Heart left ventricle (tissue), 13 donors: ENCODE results near the gene ZNF217.
"Not testable (repeated sequence)": the region's sequence is repeated elsewhere in the genome, so short reads cannot be mapped to it uniquely, and the experiment has no call there.

Experiments
- POLR2A ChIP-seq, 2 donors: fragments of 450-650 bp; IDR thresholded peaks; one replicate each; pipeline ENCODE4 v1.6.1; 2017; ENCODE audit warnings: antibody characterized with exemption in 2 of 2, mild to moderate bottlenecking in 2 of 2, moderate library complexity in 2 of 2
- TF ChIP-seq, protein P1 (sequence below), 12 donors: fragments of 200-600 bp; sonication (generic) in 4 of 12; IDR thresholded peaks; one replicate each; pipeline versions ENCODE4 v1.5.0 to v1.8.0; 2018 to 2022; ENCODE audit warnings: antibody characterized with exemption in 12 of 12, mild to moderate bottlenecking in 5 of 12
- donor health status: ischemic (EF 13 %, LVEDD 7.1; RV severe dilation, severe dysfunction).
- donor health status: DM: no; HTN: yes; CAD: no.
- donor health status: DM: no; HTN: no; CAD: no.
- donor health status: ischemic (EF 25% LVEDD 6.9; RV normal size, moderate dysfunction).
- donor health status: ischemic (EF 25% LVEDD 5.7; RV mildly dilated, moderate dysfunction).
- donor health status: ischemic (EF 35%, LVEDD 5.7; RV mildly dilated, moderate dysfunction).
- donor health status: nonischemic (EF 11% LVEDD 7.7; RV severe dilation, severe dysfunction).
- donor health status: DM: yes; HTN: yes; CAD: no.
- donor health status: PGD.
- donor health status: ischemic (EF 29% LVEDD 5.4; RV normal size, mild dysfunction).
- donor health status: nonischemic (EF 23%, LVEDD 6.1; RV moderate dilation, normal function).

DNA sequence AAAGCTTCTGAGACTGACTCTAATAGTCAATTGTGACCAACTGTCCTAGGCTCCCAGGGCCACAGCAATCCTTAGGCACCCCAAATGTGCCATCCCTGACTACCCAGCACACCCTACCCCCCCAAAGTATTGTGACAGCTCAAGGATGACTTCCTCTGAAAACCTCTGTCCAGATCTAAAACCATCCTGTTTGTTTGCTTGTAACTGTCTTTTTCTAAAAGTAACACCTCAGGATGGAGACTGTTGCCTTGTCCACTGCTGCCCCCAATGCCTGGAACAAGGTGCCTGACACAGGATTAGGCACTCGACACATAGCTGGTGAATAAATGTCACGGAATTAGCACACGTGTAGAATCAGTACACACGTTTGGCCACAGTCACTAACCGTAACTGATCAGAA lies 7.7 kb downstream of the ZNF217 start:
- TF ChIP-seq, protein P1, sequence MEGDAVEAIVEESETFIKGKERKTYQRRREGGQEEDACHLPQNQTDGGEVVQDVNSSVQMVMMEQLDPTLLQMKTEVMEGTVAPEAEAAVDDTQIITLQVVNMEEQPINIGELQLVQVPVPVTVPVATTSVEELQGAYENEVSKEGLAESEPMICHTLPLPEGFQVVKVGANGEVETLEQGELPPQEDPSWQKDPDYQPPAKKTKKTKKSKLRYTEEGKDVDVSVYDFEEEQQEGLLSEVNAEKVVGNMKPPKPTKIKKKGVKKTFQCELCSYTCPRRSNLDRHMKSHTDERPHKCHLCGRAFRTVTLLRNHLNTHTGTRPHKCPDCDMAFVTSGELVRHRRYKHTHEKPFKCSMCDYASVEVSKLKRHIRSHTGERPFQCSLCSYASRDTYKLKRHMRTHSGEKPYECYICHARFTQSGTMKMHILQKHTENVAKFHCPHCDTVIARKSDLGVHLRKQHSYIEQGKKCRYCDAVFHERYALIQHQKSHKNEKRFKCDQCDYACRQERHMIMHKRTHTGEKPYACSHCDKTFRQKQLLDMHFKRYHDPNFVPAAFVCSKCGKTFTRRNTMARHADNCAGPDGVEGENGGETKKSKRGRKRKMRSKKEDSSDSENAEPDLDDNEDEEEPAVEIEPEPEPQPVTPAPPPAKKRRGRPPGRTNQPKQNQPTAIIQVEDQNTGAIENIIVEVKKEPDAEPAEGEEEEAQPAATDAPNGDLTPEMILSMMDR (IDR thresholded peaks at IDR 0.05), result not testable (repeated sequence)
- TF ChIP-seq POLR2A (IDR thresholded peaks at IDR 0.05), result not testable (repeated sequence)
